Measurements from ENCODE around the gene HSBP1L1. TPM values are rescaled to one million over a fixed set of nuclear protein-coding genes. Genes with fewer than 3 reads are reported as not detected.

HSBP1L1 gene
- total and polyA plus RNA-seq, 2 of the 8 experiments (the other 6 are each of a cell fraction or from before 2014, with no cell fraction given): 1.0 to 1.3 TPM

DNA sequence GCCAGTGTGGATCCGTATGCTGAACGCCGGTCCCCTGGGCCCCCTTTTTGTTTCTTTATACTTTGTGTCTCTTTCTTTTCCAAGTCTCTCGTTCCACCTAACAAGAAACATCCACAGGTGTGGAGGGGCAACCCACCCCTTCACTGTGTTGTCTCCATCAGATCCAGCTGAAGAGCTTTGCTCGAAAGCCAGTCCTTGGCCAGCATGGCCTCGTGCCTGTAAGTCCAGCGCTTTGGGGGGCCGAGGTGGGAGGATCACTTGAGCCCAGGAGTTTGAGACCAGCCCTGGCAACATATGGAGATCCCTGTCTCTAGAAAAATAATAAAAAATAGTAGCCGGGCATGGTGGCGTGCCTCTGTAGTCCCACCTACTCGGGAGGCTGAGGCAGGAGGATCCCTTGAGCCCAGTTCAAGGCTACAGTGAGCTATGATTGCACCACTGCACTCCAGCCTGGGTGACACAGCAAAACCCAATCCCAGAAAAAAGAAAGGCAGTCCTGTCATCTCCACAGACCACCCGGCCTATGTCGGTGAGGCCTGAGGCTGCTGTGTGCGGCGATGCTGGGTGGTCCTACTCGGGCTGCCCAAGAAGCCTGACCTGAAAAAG lies 3.4 kb upstream of the HSBP1L1 start (continued):
- TF ChIP-seq, protein P1, sequence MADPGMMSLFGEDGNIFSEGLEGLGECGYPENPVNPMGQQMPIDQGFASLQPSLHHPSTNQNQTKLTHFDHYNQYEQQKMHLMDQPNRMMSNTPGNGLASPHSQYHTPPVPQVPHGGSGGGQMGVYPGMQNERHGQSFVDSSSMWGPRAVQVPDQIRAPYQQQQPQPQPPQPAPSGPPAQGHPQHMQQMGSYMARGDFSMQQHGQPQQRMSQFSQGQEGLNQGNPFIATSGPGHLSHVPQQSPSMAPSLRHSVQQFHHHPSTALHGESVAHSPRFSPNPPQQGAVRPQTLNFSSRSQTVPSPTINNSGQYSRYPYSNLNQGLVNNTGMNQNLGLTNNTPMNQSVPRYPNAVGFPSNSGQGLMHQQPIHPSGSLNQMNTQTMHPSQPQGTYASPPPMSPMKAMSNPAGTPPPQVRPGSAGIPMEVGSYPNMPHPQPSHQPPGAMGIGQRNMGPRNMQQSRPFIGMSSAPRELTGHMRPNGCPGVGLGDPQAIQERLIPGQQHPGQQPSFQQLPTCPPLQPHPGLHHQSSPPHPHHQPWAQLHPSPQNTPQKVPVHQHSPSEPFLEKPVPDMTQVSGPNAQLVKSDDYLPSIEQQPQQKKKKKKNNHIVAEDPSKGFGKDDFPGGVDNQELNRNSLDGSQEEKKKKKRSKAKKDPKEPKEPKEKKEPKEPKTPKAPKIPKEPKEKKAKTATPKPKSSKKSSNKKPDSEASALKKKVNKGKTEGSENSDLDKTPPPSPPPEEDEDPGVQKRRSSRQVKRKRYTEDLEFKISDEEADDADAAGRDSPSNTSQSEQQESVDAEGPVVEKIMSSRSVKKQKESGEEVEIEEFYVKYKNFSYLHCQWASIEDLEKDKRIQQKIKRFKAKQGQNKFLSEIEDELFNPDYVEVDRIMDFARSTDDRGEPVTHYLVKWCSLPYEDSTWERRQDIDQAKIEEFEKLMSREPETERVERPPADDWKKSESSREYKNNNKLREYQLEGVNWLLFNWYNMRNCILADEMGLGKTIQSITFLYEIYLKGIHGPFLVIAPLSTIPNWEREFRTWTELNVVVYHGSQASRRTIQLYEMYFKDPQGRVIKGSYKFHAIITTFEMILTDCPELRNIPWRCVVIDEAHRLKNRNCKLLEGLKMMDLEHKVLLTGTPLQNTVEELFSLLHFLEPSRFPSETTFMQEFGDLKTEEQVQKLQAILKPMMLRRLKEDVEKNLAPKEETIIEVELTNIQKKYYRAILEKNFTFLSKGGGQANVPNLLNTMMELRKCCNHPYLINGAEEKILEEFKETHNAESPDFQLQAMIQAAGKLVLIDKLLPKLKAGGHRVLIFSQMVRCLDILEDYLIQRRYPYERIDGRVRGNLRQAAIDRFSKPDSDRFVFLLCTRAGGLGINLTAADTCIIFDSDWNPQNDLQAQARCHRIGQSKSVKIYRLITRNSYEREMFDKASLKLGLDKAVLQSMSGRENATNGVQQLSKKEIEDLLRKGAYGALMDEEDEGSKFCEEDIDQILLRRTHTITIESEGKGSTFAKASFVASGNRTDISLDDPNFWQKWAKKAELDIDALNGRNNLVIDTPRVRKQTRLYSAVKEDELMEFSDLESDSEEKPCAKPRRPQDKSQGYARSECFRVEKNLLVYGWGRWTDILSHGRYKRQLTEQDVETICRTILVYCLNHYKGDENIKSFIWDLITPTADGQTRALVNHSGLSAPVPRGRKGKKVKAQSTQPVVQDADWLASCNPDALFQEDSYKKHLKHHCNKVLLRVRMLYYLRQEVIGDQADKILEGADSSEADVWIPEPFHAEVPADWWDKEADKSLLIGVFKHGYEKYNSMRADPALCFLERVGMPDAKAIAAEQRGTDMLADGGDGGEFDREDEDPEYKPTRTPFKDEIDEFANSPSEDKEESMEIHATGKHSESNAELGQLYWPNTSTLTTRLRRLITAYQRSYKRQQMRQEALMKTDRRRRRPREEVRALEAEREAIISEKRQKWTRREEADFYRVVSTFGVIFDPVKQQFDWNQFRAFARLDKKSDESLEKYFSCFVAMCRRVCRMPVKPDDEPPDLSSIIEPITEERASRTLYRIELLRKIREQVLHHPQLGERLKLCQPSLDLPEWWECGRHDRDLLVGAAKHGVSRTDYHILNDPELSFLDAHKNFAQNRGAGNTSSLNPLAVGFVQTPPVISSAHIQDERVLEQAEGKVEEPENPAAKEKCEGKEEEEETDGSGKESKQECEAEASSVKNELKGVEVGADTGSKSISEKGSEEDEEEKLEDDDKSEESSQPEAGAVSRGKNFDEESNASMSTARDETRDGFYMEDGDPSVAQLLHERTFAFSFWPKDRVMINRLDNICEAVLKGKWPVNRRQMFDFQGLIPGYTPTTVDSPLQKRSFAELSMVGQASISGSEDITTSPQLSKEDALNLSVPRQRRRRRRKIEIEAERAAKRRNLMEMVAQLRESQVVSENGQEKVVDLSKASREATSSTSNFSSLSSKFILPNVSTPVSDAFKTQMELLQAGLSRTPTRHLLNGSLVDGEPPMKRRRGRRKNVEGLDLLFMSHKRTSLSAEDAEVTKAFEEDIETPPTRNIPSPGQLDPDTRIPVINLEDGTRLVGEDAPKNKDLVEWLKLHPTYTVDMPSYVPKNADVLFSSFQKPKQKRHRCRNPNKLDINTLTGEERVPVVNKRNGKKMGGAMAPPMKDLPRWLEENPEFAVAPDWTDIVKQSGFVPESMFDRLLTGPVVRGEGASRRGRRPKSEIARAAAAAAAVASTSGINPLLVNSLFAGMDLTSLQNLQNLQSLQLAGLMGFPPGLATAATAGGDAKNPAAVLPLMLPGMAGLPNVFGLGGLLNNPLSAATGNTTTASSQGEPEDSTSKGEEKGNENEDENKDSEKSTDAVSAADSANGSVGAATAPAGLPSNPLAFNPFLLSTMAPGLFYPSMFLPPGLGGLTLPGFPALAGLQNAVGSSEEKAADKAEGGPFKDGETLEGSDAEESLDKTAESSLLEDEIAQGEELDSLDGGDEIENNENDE (IDR thresholded peaks at IDR 0.05; ENCODE audit: insufficient replicate concordance, low read length): no peak
- TF ChIP-seq SP1 (IDR thresholded peaks at IDR 0.05; ENCODE audit: low read depth, low read length): no peak
- TF ChIP-seq CTBP2 (IDR thresholded peaks at IDR 0.05; ENCODE audit: borderline replicate concordance, insufficient read depth, insufficient read length, low read length): no peak
- TF ChIP-seq BRCA1 (IDR thresholded peaks at IDR 0.05; ENCODE audit: low read depth, low read length): no peak
- TF ChIP-seq NRF1 (IDR thresholded peaks at IDR 0.05; ENCODE audit: low read depth, low read length): no peak
- no peak for TF ChIP-seq HDAC2 (IDR thresholded peaks at IDR 0.05; ENCODE audit: borderline replicate concordance in 1 of 2, low read depth in 2 of 2, low read length in 2 of 2)
- TF ChIP-seq, protein P2, sequence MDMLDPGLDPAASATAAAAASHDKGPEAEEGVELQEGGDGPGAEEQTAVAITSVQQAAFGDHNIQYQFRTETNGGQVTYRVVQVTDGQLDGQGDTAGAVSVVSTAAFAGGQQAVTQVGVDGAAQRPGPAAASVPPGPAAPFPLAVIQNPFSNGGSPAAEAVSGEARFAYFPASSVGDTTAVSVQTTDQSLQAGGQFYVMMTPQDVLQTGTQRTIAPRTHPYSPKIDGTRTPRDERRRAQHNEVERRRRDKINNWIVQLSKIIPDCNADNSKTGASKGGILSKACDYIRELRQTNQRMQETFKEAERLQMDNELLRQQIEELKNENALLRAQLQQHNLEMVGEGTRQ (IDR thresholded peaks at IDR 0.05; ENCODE audit: low read length): no peak
- no peak for TF ChIP-seq SIN3A (conservative IDR thresholded peaks at IDR 0.05 in 1 of 2, IDR thresholded peaks at IDR 0.05 in 1 of 2; ENCODE audit: low read depth in 1 of 2, low read length in 2 of 2)
- no peak for TF ChIP-seq CBX5 (IDR thresholded peaks at IDR 0.05; ENCODE audit: low read depth, low read length)
